Testis (tissue), 2 donors: ENCODE measurements around the gene ENPEP.

ENCODE experiments used
- CTCF ChIP-seq, 3 experiments: fragments of 450-650 bp in 2 of 3; fragments of 200-600 bp in 1 of 3; sonication (generic) in 1 of 3; IDR thresholded peaks; one replicate each; pipeline ENCODE4 v1.5.1; 2016 to 2019; ENCODE audit warnings: antibody characterized with exemption in 3 of 3, mild to moderate bottlenecking in 2 of 3, moderate library complexity in 1 of 3
- POLR2A ChIP-seq: fragments of 450-650 bp; IDR thresholded peaks from one replicate; pipeline ENCODE4 v1.6.1; 2017; ENCODE audit warnings: antibody characterized with exemption, mild to moderate bottlenecking, moderate library complexity

GRCh38 chr4:110543577-110543976 lies 67.6 kb downstream of the ENPEP start:
- no peak for TF ChIP-seq CTCF (IDR thresholded peaks at IDR 0.05)
- no peak for TF ChIP-seq POLR2A
